Amniotic epithelial cell (primary cell): Measurements from ENCODE around the gene CCDC90B.

Experiments used
- DNase-seq: peaks from one replicate; pipeline ENCODE4 v3.0.0-alpha.2; 2010; ENCODE audit warnings: low read depth

The CCDC90B gene

DNA sequence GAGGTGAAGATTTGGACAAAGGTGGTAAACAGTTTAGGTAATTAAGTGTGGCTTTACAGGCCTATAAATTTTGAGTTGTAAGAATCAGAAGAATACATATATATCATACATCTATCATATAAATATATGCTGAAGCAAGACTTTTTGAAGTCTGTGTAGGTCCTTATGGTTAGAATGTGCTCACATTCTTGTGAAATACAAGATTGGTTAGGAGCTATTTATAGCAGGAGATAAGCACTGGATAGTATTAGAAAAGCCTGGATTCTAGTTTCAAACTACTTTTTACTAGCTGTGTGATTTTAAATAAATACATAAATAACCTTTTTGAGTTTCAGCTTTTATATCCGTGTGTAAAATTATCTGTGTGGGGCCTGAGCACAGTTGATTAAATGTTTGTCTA is 50.3 kb downstream of the CCDC90B start:
- peak; percentile 73 for DNase-seq

DNA sequence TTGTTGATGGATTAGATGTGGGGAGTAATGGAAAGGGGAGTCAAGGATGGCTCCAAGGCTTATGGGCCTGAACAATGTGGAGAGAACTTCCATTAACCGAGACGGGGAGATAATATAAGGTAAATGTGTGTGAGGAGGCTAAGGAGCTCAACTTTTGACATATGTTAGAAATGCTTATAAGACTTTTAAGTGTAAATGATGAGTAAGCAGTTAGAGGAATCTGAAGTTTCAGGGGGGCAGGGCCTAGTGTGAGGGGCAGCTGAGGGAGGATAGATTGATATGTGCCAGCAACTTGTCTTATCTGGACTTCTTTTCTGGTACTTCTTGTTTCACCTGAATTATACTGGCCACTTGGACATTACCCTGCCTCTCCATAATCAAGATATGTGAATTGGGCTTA is 62.7 kb downstream of the CCDC90B start:
- no peak for DNase-seq

DNA sequence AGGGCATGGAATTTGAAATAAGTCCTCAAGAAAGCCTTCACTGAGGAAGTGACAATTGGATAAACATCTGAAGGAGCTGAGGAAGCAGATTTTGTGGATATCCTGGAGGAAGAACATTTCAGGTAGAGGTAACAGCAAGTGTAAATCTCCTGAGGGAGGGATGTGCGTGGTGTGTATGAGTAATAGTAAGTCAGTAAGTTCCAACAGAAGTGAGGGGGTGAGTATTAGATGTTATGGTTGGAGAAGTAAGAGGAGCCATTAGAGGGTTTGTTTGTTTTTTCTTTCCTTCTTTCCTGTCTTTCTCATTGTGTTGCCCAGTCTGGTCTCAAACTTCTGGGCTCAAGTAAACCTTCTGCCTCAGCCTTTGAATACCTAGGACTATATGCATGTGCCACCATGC is 63.7 kb downstream of the CCDC90B start:
- no peak for DNase-seq

DNA sequence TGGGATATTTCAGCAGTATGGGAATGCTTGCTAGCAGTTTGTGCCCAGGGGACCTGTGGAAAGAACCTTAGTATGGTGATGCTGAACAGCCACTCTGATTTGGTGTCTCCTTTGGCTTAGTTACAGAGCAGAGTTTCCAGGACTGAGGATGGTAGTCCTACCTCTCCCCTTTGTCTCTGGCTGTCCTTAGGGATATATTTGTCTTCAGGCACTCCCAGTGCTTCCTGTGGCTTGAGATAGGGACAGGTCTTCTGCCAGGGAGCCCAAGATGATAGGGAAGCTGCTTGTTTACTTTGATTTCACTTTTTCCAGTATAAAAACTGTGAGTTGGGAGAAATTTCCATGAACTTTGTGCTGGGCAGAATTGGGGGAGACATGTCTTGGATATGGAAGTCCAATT is 64.5 kb downstream of the CCDC90B start:
- DNase-seq: no peak

DNA sequence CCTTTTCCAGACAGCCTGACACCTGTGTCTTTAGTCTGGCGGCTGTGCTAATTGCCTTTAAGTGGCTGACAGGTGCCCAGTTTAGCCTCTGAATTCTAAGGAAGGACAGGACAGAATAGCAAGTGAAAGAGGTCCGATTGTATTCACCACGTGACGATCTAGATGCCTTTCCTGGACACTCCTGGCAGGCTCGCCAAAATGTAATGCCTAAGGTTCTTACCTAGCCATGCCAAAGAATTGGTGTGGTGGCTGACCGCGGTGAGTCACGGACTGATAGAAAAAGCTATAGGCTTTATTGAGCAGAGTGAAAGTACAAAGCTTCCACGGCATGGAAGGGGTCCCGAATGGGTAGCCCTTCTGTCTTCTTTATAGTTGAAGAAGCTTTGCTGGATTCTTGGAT is 65.9 kb downstream of the CCDC90B start:
- no peak for DNase-seq

DNA sequence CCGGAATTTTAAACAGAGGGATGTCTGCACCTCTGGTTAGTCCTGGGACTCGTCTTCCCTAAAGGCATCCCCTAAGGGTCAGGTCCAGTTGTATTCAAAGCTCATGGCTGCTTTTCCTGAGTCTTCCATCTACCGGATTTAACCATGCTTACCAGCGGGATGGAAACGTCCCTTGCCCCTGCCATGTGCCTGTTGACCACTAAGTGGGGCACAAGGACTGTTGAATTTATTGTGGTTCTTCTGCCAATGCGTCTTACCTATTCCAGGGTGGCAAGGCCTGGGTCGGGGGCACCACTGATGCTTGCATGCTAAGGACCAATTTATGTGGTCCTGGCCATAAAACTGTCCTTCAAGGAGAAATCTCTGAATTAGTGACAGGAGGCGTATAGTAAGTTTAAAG is 67.1 kb downstream of the CCDC90B start:
- DNase-seq: peak; percentile 2
